ENCODE results near the gene SLC7A1.

The SLC7A1 gene

GRCh38 chr13:29537736-29538651, 57.5 kb downstream of the SLC7A1 start:
- peak overlapping the region; percentile 8 for H3K27ac Mint-ChIP-seq
- H3K36me3 Mint-ChIP-seq = peaks cover 12% of the 10 kb centered on the region
- CTCF ChIA-PET = no interaction called here
- no peak overlapping the region for H3K4me3 Mint-ChIP-seq
- no peak for DNase-seq
- H3K27me3 Mint-ChIP-seq = no peaks in the 10 kb centered on the region
- H3K9me3 Mint-ChIP-seq = no peaks in the 10 kb centered on the region
- peaks cover 17% of the 10 kb centered on the region for H3K4me1 Mint-ChIP-seq

GRCh38 chr13:29536853-29537252, 58.6 kb downstream of the SLC7A1 start:
- peaks cover 19% of the 10 kb centered on the region for H3K36me3 Mint-ChIP-seq
- no peaks in the 10 kb centered on the region for H3K27me3 Mint-ChIP-seq
- peak overlapping the region; percentile 47 for H3K27ac Mint-ChIP-seq
- H3K4me1 Mint-ChIP-seq = peaks cover 17% of the 10 kb centered on the region
- CTCF ChIA-PET = no interaction called here
- H3K9me3 Mint-ChIP-seq = no peaks in the 10 kb centered on the region
- no peak overlapping the region for H3K4me3 Mint-ChIP-seq
- no peak for DNase-seq

GRCh38 chr13:29535663-29536655, 59.5 kb downstream of the SLC7A1 start:
- no peak overlapping the region for H3K27ac Mint-ChIP-seq
- no peaks in the 10 kb centered on the region for H3K27me3 Mint-ChIP-seq
- peaks cover 16% of the 10 kb centered on the region for H3K36me3 Mint-ChIP-seq
- no peak overlapping the region for H3K4me3 Mint-ChIP-seq
- H3K4me1 Mint-ChIP-seq = peaks cover 11% of the 10 kb centered on the region
- DNase-seq = no peak
- no peaks in the 10 kb centered on the region for H3K9me3 Mint-ChIP-seq
- CTCF ChIA-PET = interaction anchor here (0.9 kb wide), 1 partner anchor 33 kb away, joined by 4 read pairs; no protein-coding TSS in a partner anchor

- H3K9me3 Mint-ChIP-seq = no peaks in the 10 kb centered on the region
- no peaks in the 10 kb centered on the region for H3K27me3 Mint-ChIP-seq
- peaks cover 6% of the 10 kb centered on the region for H3K4me1 Mint-ChIP-seq
- DNase-seq = no peak
- CTCF ChIA-PET = no interaction called here
- H3K27ac Mint-ChIP-seq = no peak overlapping the region
- H3K4me3 Mint-ChIP-seq = no peak overlapping the region
- peaks cover 28% of the 10 kb centered on the region for H3K36me3 Mint-ChIP-seq
These were observed 61.4 kb downstream of the SLC7A1 start for GRCh38 chr13:29534083-29534482.

GRCh38 chr13:29532821-29533220, 62.7 kb downstream of the SLC7A1 start:
- Mint-ChIP-seq H3K27ac (no peak overlapping the region), H3K36me3 (peaks cover 36% of the 10 kb centered on the region), H3K4me1 (peaks cover 2% of the 10 kb centered on the region), H3K27me3 (no peaks in the 10 kb centered on the region), H3K9me3 (no peaks in the 10 kb centered on the region), H3K4me3 (no peak overlapping the region)
- no peak for DNase-seq
- CTCF ChIA-PET = no interaction called here

- no peak for DNase-seq
- no peaks in the 10 kb centered on the region for H3K9me3 Mint-ChIP-seq
- H3K36me3 Mint-ChIP-seq = peaks cover 41% of the 10 kb centered on the region
- CTCF ChIA-PET = no interaction called here
- no peaks in the 10 kb centered on the region for H3K4me1 Mint-ChIP-seq
- H3K4me3 Mint-ChIP-seq = no peak overlapping the region
- peak overlapping the region; percentile 14 for H3K27ac Mint-ChIP-seq
- no peaks in the 10 kb centered on the region for H3K27me3 Mint-ChIP-seq
These were observed 63.4 kb downstream of the SLC7A1 start for GRCh38 chr13:29532116-29532515.

- no peak for DNase-seq
- H3K4me1 Mint-ChIP-seq = no peaks in the 10 kb centered on the region
- CTCF ChIA-PET = no interaction called here
- no peaks in the 10 kb centered on the region for H3K27me3 Mint-ChIP-seq
- H3K36me3 Mint-ChIP-seq = peaks cover 47% of the 10 kb centered on the region
- H3K4me3 Mint-ChIP-seq = no peak overlapping the region
- H3K9me3 Mint-ChIP-seq = no peaks in the 10 kb centered on the region
- H3K27ac Mint-ChIP-seq = no peak overlapping the region
These were observed 64.6 kb downstream of the SLC7A1 start for GRCh38 chr13:29530901-29531300.

- DNase-seq = no peak
- no peaks in the 10 kb centered on the region for H3K27me3 Mint-ChIP-seq
- H3K4me3 Mint-ChIP-seq = no peak overlapping the region
- H3K27ac Mint-ChIP-seq = no peak overlapping the region
- no peaks in the 10 kb centered on the region for H3K4me1 Mint-ChIP-seq
- H3K36me3 Mint-ChIP-seq = peaks cover 49% of the 10 kb centered on the region
- CTCF ChIA-PET = no interaction called here
- no peaks in the 10 kb centered on the region for H3K9me3 Mint-ChIP-seq
These were observed 65.7 kb downstream of the SLC7A1 start for GRCh38 chr13:29529754-29530153.

- Mint-ChIP-seq H3K36me3 (peaks cover 48% of the 10 kb centered on the region), H3K27ac (no peak overlapping the region), H3K4me1 (no peaks in the 10 kb centered on the region), H3K27me3 (no peaks in the 10 kb centered on the region), H3K4me3 (no peak overlapping the region), H3K9me3 (no peaks in the 10 kb centered on the region)
- DNase-seq = no peak
- CTCF ChIA-PET = interaction anchor here (1.9 kb wide), 1 partner anchor 19 kb away, joined by 6 read pairs; no protein-coding TSS in a partner anchor
These were observed 67.6 kb downstream of the SLC7A1 start for GRCh38 chr13:29527916-29528315.

GRCh38 chr13:29527511-29527910, 68.0 kb downstream of the SLC7A1 start:
- H3K36me3 Mint-ChIP-seq = peaks cover 47% of the 10 kb centered on the region
- no peak overlapping the region for H3K4me3 Mint-ChIP-seq
- H3K4me1 Mint-ChIP-seq = no peaks in the 10 kb centered on the region
- no peaks in the 10 kb centered on the region for H3K27me3 Mint-ChIP-seq
- H3K27ac Mint-ChIP-seq = no peak overlapping the region
- CTCF ChIA-PET = interaction anchor here (1.9 kb wide), 1 partner anchor 19 kb away, joined by 6 read pairs; no protein-coding TSS in a partner anchor
- no peak for DNase-seq
- no peaks in the 10 kb centered on the region for H3K9me3 Mint-ChIP-seq

GRCh38 chr13:29526741-29527140, 68.7 kb downstream of the SLC7A1 start:
- Mint-ChIP-seq H3K4me3 (no peak overlapping the region), H3K36me3 (peaks cover 45% of the 10 kb centered on the region), H3K27me3 (no peaks in the 10 kb centered on the region), H3K4me1 (no peaks in the 10 kb centered on the region), H3K27ac (peak overlapping the region; percentile 1), H3K9me3 (no peaks in the 10 kb centered on the region)
- CTCF ChIA-PET = no interaction called here
- DNase-seq = no peak

- CTCF ChIA-PET = interaction anchor here (0.6 kb wide), 1 partner anchor 14 kb away, joined by 3 read pairs; no protein-coding TSS in a partner anchor
- H3K4me1 Mint-ChIP-seq = no peaks in the 10 kb centered on the region
- DNase-seq = no peak
- H3K27ac Mint-ChIP-seq = no peak overlapping the region
- H3K9me3 Mint-ChIP-seq = no peaks in the 10 kb centered on the region
- no peaks in the 10 kb centered on the region for H3K27me3 Mint-ChIP-seq
- H3K4me3 Mint-ChIP-seq = no peak overlapping the region
- peaks cover 49% of the 10 kb centered on the region for H3K36me3 Mint-ChIP-seq
These were observed 69.7 kb downstream of the SLC7A1 start for GRCh38 chr13:29525757-29526156.

GRCh38 chr13:29524641-29525040, 70.8 kb downstream of the SLC7A1 start:
- Mint-ChIP-seq H3K36me3 (peaks cover 47% of the 10 kb centered on the region), H3K9me3 (no peaks in the 10 kb centered on the region), H3K4me1 (no peaks in the 10 kb centered on the region), H3K4me3 (no peak overlapping the region), H3K27ac (no peak overlapping the region), H3K27me3 (no peaks in the 10 kb centered on the region)
- CTCF ChIA-PET = no interaction called here
- DNase-seq = no peak

- no peaks in the 10 kb centered on the region for H3K9me3 Mint-ChIP-seq
- no peaks in the 10 kb centered on the region for H3K27me3 Mint-ChIP-seq
- peaks cover 43% of the 10 kb centered on the region for H3K36me3 Mint-ChIP-seq
- no peak overlapping the region for H3K27ac Mint-ChIP-seq
- H3K4me1 Mint-ChIP-seq = no peaks in the 10 kb centered on the region
- H3K4me3 Mint-ChIP-seq = no peak overlapping the region
- DNase-seq = no peak
- CTCF ChIA-PET = no interaction called here
These were observed 71.3 kb downstream of the SLC7A1 start for GRCh38 chr13:29524176-29524575.

Data from activated naive CD4-positive, alpha-beta T cell treated with anti-CD3 and anti-CD28 coated beads, Interleukin-2, amount 10 ng/mL, durations not matched to agents 7 days and 5 days (primary cell).